Stimulated activated CD4-positive, alpha-beta T cell treated with anti-CD3 and anti-CD28 coated beads, Interleukin-15, amount 100 ng/mL, for 48 hours (primary cell): ENCODE data around the gene B4GALNT3.

ENCODE experiments used
- DNase-seq, 2 donors: peaks; one replicate each; pipeline ENCODE4 v3.0.0-alpha.2; 2020; ENCODE audit warnings: low read depth in 2 of 2

The B4GALNT3 gene

DNA sequence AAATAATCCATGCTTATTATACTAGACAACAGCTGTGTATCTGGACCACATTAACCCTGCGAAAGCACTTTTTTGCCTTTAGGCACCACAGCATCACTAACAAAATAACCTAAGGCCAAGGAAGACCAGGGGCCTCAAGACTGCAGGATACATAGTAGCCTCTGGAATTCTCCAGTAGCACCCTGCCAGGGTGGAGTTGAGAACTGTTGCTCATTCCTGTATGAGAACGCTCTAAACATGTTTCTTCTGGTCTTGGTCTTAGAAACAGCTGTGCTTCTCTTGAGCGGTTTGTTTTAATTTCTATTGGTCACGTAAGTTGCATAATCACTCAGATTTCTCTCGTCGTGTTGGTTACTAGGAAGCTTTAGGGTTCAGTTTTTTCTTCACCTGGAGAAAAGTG is 7.9 kb downstream of the B4GALNT3 start:
- no peak for DNase-seq

DNA sequence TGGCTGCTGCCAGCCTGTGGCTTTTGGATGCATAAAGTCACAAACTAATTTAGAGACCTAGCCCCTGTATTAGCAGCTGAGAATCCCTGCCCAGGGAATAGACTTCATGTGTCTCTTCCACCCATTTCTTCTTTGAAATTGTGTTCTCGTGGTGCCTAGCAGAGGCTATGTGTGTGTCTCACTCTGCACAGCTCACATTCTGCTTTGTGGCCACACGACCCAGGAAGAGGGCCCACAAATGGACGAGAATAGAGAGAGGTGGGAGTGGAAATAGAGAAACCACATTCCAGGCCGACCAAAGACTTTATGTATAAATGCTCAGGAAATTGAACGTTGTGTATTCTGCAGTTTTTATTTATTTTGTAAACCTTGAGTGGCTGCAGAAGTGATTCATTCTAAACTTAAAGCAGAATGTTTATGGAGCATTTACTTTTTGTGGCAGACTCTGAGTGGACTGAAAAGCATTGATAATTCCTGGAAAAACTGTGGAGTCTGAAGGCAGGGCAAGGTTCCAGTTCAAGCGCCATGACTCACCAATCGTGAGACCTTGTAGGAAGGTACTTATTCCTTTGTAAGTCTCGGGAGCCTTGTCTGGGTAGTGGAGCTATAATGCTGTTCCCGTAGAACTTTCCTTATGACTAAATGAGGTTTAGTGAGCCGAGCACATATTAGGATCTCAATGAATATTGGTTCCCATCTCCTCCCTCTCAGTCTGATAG is 9.1 kb downstream of the B4GALNT3 start:
- DNase-seq, result no peak

- no peak for DNase-seq
These were observed 10.4 kb downstream of the B4GALNT3 start for GRCh38 chr12:470133-470532.

DNA sequence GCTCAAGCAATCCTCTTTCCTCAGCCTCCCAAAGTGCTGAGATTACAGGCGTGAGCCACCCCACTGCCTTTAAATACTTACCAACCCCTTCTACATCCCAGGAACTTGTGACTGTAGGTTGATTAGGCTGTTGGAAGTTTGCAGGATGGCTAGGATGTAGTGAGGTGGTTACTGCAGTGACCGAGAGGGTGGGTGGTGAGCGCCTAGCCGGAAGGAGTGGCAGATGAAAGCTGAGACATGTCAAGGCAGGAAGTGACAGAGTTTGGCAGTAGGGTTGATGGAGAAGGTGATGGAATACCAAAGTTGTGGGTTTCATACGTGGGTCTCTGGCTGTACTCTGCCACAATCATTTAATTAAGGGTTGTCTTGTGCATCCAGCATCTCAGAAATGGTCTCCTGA is 13.5 kb downstream of the B4GALNT3 start:
- DNase-seq, result no peak

GRCh38 chr12:473863-474577 is 14.3 kb downstream of the B4GALNT3 start:
- no peak for DNase-seq

DNA sequence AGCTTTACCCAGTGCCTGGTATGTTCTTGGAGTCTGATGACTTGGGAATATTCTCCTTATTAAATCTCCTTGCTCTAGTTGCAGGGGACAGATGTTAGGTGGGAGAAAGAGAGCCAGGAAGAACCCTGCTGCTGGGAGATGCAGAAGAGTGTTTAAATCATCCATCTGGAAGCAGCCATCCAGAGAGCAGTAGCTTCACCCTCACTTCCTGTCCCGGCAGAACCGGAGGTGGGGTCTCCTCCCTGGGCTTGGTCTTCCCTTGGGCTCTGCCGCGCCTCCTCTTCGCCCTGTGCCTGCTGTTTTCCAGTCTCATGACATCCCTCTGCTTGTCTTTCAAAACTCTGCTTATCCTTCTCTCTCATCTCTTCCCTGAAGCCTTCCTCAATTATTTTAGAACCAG is 15.5 kb downstream of the B4GALNT3 start:
- DNase-seq, result no peak

- no peak for DNase-seq
These were observed 19.4 kb downstream of the B4GALNT3 start for GRCh38 chr12:479161-479560.

GRCh38 chr12:480831-481816 is 21.4 kb downstream of the B4GALNT3 start:
- DNase-seq, result no peak

GRCh38 chr12:482061-482460 is 22.3 kb downstream of the B4GALNT3 start:
- DNase-seq, result no peak

DNA sequence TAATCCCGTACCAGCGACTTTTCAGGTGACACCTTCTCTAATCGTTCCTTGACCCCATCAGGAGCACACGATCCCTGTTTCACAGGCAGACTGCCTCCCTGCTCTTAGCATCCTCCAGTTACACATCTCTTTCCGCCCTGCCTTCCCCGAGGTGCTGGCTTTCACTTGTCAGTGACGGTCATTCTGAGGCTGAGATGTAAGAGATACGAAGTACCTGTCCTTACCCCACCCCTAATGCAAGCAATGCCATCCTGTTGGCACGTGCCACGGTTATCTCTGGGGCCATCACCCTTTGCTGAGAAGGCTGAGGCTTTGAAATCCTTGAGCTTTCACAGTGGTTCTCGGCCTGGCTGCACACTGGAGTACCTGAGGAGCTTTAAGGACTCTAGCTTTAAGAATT is 24.4 kb downstream of the B4GALNT3 start:
- no peak for DNase-seq

DNA sequence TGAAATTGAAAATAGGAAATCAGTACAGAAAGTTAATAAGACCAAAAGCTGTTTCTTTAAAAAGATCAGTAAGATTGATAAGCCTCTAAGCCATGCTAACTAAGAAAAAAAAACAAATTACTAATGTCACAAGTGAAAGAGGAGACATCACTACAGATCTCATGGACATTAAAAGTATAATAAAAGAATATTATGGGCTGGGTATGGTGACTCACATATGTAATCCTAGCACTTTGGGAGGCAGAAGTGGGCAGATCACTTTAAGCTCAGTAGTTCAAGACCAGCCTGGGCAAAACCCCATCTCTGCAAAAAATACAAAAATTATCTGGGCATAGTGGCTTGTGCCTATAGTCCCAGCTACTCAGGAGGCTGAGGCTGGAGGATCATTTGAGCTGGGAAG is 30.5 kb downstream of the B4GALNT3 start:
- no peak for DNase-seq

- no peak for DNase-seq
These were observed 35.7 kb downstream of the B4GALNT3 start for GRCh38 chr12:495466-495865.

GRCh38 chr12:496736-497135 is 37.0 kb downstream of the B4GALNT3 start:
- no peak for DNase-seq

DNA sequence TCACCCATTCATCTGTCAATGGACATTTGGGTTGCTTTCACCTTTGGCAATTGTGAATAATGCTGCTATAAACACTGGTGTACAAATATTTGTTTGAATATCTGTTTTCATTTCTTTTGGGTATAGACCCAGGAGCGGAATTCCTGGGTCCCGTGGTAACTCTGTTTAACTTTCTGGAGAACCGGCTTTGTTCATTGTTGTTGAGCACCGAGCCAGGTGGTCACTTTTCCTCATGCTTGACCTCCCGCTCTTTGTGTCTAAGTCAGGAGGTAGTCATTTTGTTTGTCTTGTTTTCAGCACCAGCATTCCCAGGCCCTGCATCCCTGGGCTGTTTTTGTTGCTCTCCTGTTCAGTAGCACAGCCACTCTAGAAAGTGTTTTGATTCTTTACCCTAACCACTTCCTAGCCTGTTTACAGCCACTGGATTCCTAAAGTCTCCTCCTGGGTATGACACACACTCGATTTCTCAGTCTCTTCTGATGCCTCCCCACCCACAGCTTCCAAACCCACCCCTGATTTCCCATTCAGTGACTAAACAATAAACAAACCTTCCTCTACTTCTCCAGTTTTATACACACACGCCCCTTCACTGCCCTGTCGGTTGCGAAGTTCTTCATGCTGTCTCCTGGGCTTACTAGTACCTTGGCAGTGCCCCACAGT is 37.9 kb downstream of the B4GALNT3 start:
- no peak for DNase-seq

GRCh38 chr12:499837-500458 is 40.2 kb downstream of the B4GALNT3 start:
- no peak for DNase-seq

- DNase-seq, result no peak
These were observed 42.1 kb downstream of the B4GALNT3 start for GRCh38 chr12:501722-502447.

DNA sequence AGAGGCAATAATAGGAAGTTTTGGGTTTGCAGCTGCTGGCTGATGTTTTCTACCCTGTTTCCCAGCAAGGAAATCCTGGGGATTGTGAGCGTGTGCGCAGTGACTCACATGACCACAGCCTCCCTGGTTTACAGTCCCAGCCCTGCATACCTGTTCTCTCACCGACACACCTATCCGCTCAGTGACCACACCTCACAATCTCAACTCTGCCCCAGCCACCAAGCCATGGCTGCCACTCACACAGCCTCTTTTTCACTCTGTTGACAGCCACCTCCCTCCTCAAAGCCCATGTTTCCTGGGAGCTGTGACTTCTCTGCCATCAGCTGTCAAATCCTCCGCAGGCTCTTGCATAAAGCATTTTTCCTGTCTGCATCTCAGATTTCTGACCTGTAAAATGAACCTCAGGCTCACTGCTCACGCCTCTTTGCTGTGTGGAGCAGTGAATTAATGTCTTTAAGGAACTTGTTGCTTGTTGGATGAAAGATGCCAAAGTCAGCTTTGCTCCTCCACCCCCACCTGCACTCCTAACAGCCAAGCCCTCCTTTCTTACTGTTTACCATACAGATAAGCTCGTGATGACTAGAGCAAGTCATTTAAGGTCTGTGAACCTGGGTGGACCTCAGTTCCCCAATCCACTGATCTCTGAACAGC is 43.5 kb downstream of the B4GALNT3 start:
- no peak for DNase-seq

DNA sequence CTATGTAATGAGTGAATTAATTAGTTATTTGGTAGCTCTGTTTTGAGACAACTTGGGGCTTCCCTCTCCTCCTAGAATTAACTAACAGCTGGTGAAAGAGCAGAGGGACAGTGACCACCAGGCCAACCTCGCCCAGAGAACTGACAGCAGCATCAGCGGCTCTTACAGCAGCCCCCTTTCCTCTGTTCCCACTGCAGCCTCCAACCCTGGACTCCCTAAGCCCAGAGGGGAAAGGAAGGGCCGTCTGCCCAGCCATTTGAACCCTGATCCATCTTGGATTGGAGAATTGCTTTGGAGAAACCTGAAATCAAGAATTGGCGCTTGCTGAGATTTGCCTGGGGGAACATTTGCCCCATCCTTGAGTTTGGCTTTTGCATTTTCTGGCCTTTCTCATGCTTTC is 45.5 kb downstream of the B4GALNT3 start:
- no peak for DNase-seq

DNA sequence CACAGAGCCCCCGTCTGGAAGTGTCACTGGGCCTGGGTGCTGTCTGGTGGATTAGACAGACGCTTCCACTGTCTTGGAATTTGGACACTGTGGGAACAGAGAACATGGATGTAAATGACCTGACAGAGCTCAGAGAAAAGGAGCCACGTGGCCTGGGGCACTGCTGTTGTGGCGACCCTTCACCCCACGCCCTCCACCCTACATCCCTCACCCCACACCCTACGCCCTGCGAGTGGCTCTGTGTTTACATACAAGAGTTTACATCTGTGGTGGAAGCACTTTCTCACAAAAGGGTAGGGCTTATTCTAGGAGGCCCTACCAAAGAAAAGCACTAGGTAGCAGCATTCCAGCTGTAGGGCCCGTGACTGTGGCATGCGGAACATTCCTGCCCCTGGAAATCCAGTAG is 47.7 kb downstream of the B4GALNT3 start:
- no peak for DNase-seq

DNA sequence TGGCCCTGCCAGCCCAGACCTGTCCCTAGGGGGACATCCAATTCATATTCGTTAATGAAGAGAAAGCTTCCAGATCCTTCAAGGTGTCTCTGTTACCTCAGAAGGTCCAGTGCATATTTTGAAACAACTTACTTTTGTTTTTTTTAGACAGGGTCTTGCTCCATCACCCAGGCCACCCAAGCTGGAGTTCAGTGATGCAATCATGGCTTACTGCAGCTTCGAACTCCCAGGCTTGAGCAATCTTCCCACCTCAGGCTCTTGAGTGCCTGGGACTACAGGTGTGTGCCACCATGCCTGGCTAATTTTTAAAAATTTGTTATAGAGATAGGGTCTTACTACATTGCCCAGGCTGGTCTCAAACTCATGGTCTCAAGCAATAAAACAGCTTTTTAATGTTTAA is 48.4 kb downstream of the B4GALNT3 start:
- no peak for DNase-seq
